A673 (cell line): ENCODE results near the gene TREX2.

ENCODE experiments used
- EZH2 ChIP-seq: fragments of 200-600 bp; sonication (generic); IDR thresholded peaks from 2 replicates; pipeline ENCODE4 v1.6.1; 2017; ENCODE audit warnings: borderline replicate concordance, low read depth, mild to moderate bottlenecking, mixed read lengths, antibody characterized with exemption, low read length; ENCODE audit not compliant: poor library complexity, severe bottlenecking
- TF ChIP-seq, protein P1 (sequence below): fragments of 300-800, 200-600 bp; sonication (generic); conservative IDR thresholded peaks from 2 replicates; pipeline ENCODE4 v1.5.1; 2017; ENCODE audit warnings: low read depth, mild to moderate bottlenecking, antibody characterized with exemption, low read length, moderate library complexity, mixed read lengths

DNA sequence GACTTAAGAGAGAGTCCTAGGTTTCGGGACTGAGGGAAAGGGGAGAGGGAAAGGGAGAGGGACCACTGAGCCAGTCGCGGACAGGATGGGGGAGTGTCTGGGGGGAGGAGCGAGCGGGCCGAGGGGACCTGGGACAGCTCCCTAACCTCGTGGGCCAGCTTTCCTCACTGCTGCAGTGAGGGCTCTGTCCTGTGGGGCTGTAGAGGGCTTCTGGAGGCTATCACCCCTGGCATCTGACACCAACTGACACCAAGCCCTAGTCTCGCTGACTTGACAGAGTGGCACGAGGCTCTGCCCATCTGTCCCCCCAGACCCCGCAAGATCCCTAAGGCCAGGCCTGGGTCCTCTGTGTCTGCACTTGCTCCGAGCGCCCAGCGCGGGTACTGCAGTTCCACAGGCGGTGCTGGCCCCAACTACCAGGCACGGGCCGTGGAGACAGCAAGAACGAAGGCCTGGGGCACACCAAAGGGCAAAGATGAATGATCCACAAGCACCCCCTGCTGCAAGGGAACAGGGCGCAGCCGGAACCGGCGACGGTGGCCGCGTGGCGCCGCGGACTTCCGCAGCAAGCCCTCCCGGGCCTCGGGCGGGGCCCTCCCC lies 24.1 kb upstream of the TREX2 start:
- no peak for TF ChIP-seq EZH2
- TF ChIP-seq, protein P1, sequence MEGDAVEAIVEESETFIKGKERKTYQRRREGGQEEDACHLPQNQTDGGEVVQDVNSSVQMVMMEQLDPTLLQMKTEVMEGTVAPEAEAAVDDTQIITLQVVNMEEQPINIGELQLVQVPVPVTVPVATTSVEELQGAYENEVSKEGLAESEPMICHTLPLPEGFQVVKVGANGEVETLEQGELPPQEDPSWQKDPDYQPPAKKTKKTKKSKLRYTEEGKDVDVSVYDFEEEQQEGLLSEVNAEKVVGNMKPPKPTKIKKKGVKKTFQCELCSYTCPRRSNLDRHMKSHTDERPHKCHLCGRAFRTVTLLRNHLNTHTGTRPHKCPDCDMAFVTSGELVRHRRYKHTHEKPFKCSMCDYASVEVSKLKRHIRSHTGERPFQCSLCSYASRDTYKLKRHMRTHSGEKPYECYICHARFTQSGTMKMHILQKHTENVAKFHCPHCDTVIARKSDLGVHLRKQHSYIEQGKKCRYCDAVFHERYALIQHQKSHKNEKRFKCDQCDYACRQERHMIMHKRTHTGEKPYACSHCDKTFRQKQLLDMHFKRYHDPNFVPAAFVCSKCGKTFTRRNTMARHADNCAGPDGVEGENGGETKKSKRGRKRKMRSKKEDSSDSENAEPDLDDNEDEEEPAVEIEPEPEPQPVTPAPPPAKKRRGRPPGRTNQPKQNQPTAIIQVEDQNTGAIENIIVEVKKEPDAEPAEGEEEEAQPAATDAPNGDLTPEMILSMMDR = no peak
